Mesenchymal stem cell (in vitro differentiated cells and primary cell): Measurements from ENCODE around the gene DRP2.
"Not testable (repeated sequence)": the region's sequence is repeated elsewhere in the genome, so short reads cannot be mapped to it uniquely, and the experiment has no call there.

Source experiments
- DNase-seq: peaks from one replicate; pipeline ENCODE4 v3.0.0-alpha.2; 2013
- H2AFZ ChIP-seq: one replicate; pipeline ENCODE4 v1.6.1; 2013; ENCODE audit warnings: low read depth, mild to moderate bottlenecking, control low read depth, inconsistent platforms, low read length, moderate library complexity
- H2AK5ac ChIP-seq: 2 replicates; pipeline ENCODE4 v1.6.1; 2013; ENCODE audit warnings: low read length, moderate library complexity, mild to moderate bottlenecking, inconsistent platforms; ENCODE audit not compliant: severe bottlenecking
- H2BK120ac ChIP-seq: one replicate; pipeline ENCODE4 v1.6.1; 2013; ENCODE audit warnings: low read depth, mild to moderate bottlenecking, inconsistent platforms, low read length, moderate library complexity
- H2BK12ac ChIP-seq, 2 experiments: one replicate each; pipeline ENCODE4 v1.6.1; 2013; ENCODE audit warnings: inconsistent platforms in 2 of 2, low read length in 2 of 2, mild to moderate bottlenecking in 2 of 2, moderate library complexity in 2 of 2, control low read depth in 1 of 2
- H2BK15ac ChIP-seq: one replicate; pipeline ENCODE4 v1.6.1; 2013; ENCODE audit warnings: mild to moderate bottlenecking, low read depth, inconsistent platforms; ENCODE audit not compliant: poor library complexity, severe bottlenecking
- H2BK5ac ChIP-seq: 2 replicates; pipeline ENCODE4 v1.6.1; 2013; ENCODE audit warnings: low read depth, mild to moderate bottlenecking, low read length, control low read depth, inconsistent platforms; ENCODE audit not compliant: poor library complexity, severe bottlenecking
- H3K14ac ChIP-seq, 2 experiments: one replicate each; pipeline ENCODE4 v1.6.1; 2013; ENCODE audit warnings: inconsistent platforms in 2 of 2, low read length in 2 of 2, control low read depth in 1 of 2, mild to moderate bottlenecking in 1 of 2, moderate library complexity in 1 of 2
- H3K18ac ChIP-seq, 2 experiments: one replicate each; pipeline ENCODE4 v1.6.1; 2013; ENCODE audit warnings: inconsistent platforms in 2 of 2, low read length in 2 of 2, control low read depth in 1 of 2, low read depth in 1 of 2, mild to moderate bottlenecking in 1 of 2
- H3K23ac ChIP-seq, 2 experiments: one replicate each; pipeline ENCODE4 v1.6.1; 2013; ENCODE audit warnings: inconsistent platforms in 2 of 2, low read length in 2 of 2, mild to moderate bottlenecking in 2 of 2, moderate library complexity in 2 of 2, control low read depth in 1 of 2
- H3K27ac ChIP-seq: 2 replicates; pipeline ENCODE4 v1.5.1; 2013; ENCODE audit warnings: mild to moderate bottlenecking, moderate library complexity, low read length, control low read depth, inconsistent platforms; ENCODE audit not compliant: poor library complexity, severe bottlenecking
- H3K27me3 ChIP-seq, 2 experiments: 2 replicates each; pipeline versions ENCODE4 v1.6.1 to v1.7.0; 2013; ENCODE audit warnings: low read length in 2 of 2, mild to moderate bottlenecking in 2 of 2, moderate library complexity in 2 of 2, control low read depth in 1 of 2, inconsistent platforms in 1 of 2; ENCODE audit not compliant: control insufficient read depth in 1 of 2, insufficient read depth in 1 of 2
- H3K36me3 ChIP-seq, 2 experiments: 2 replicates each; pipeline versions ENCODE4 v1.6.1 to v1.7.0; 2013; ENCODE audit warnings: low read length in 2 of 2, control low read depth in 1 of 2, inconsistent platforms in 1 of 2, low read depth in 1 of 2, mild to moderate bottlenecking in 1 of 2; ENCODE audit not compliant: insufficient read depth in 2 of 2, control insufficient read depth in 1 of 2
- H3K4ac ChIP-seq, 2 experiments: one replicate each; pipeline ENCODE4 v1.6.1; 2013; ENCODE audit warnings: inconsistent platforms in 2 of 2, low read length in 2 of 2, mild to moderate bottlenecking in 2 of 2, moderate library complexity in 2 of 2, control low read depth in 1 of 2, low read depth in 1 of 2
- H3K4me1 ChIP-seq: 2 replicates; pipeline ENCODE4 v1.6.1; 2013; ENCODE audit warnings: low read depth, low read length, control low read depth; ENCODE audit not compliant: control insufficient read depth, insufficient read depth
- H3K4me2 ChIP-seq: 2 replicates; pipeline ENCODE4 v1.6.1; 2013; ENCODE audit warnings: low read length, mild to moderate bottlenecking, inconsistent platforms; ENCODE audit not compliant: poor library complexity, severe bottlenecking
- H3K4me3 ChIP-seq, 2 experiments: 2 replicates each; pipeline versions ENCODE4 v1.5.1 to v1.7.0; 2013; ENCODE audit warnings: low read length in 2 of 2, mild to moderate bottlenecking in 2 of 2, control low read depth in 1 of 2, low read depth in 1 of 2; ENCODE audit not compliant: insufficient read depth in 1 of 2
- H3K79me1 ChIP-seq: replicated peaks from 2 replicates; pipeline ENCODE4 v1.6.1; 2013; ENCODE audit warnings: mild to moderate bottlenecking, control low read depth, low read length, inconsistent platforms; ENCODE audit not compliant: poor library complexity, severe bottlenecking
- H3K9ac ChIP-seq: 2 replicates; pipeline ENCODE4 v1.7.0; 2013; ENCODE audit warnings: mild to moderate bottlenecking, low read length, moderate library complexity
- H3K9me3 ChIP-seq: 2 replicates; pipeline ENCODE4 v1.7.0; 2013; ENCODE audit warnings: mild to moderate bottlenecking, low read length; ENCODE audit not compliant: control insufficient read depth
- H4K8ac ChIP-seq: one replicate; pipeline ENCODE4 v1.6.1; 2013; ENCODE audit warnings: inconsistent platforms, mild to moderate bottlenecking, low read length, moderate library complexity
- H4K91ac ChIP-seq: one replicate; pipeline ENCODE4 v1.6.1; 2013; ENCODE audit warnings: mild to moderate bottlenecking, low read length, inconsistent platforms
- WGBS: methylation state at CpG from one replicate; pipeline ENCODE4 v1.1.7; 2013; ENCODE audit warnings: mixed read lengths; 5-methylcytosine and 5-hydroxymethylcytosine counted together

DRP2 gene

GRCh38 chrX:101187961-101188360 is 31.6 kb upstream of the DRP2 start:
- H2BK15ac ChIP-seq, H3K9me3 ChIP-seq, H2BK120ac ChIP-seq, DNase-seq, H4K8ac ChIP-seq, H3K23ac ChIP-seq, H3K36me3 ChIP-seq, H2AFZ ChIP-seq, H4K91ac ChIP-seq, H2AK5ac ChIP-seq, H2BK12ac ChIP-seq, H2BK5ac ChIP-seq, H3K27ac ChIP-seq, H3K4me2 ChIP-seq, H3K9ac ChIP-seq, H3K4ac ChIP-seq, H3K4me1 ChIP-seq, H3K18ac ChIP-seq, H3K79me1 ChIP-seq, H3K4me3 ChIP-seq, H3K27me3 ChIP-seq, H3K14ac ChIP-seq: not testable (repeated sequence)
- WGBS: 61% methylated on average over 3 of the region's 5 CpGs

- Histone ChIP-seq H3K4ac (no peak overlapping the region), H3K27ac (no peak overlapping the region), H4K91ac (no peak overlapping the region), H3K4me2 (no peak overlapping the region), H2BK15ac (no peak overlapping the region), H3K4me3 (peak overlapping the region in 1 of 2 experiments; percentile 58), H4K8ac (no peak overlapping the region), H2BK120ac (no peak overlapping the region), H3K4me1 (no peaks in the 10 kb centered on the region), H3K18ac (no peak overlapping the region), H3K79me1 (no peaks in the 10 kb centered on the region), H2AK5ac (no peak overlapping the region), H3K23ac (no peak overlapping the region), H3K9me3 (peaks cover 5% of the 10 kb centered on the region), H3K9ac (no peak overlapping the region), H3K14ac (no peak overlapping the region), H3K36me3 (no peaks in the 10 kb centered on the region), H3K27me3 (no peaks in the 10 kb centered on the region), H2AFZ (no peak overlapping the region), H2BK12ac (no peak overlapping the region), H2BK5ac (no peak overlapping the region)
- WGBS: 100% methylated on average over 1 of the region's 1 CpG
- DNase-seq: no peak
Measured at GRCh38 chrX:101190736-101191135, 28.9 kb upstream of the DRP2 start.

GRCh38 chrX:101191217-101191750 is 28.3 kb upstream of the DRP2 start:
- Histone ChIP-seq H2BK15ac (no peak overlapping the region), H3K27me3 (no peaks in the 10 kb centered on the region), H3K4me3 (peak overlapping the region; percentile 44 to 58), H3K27ac (no peak overlapping the region), H3K23ac (no peak overlapping the region), H2BK5ac (no peak overlapping the region), H2AFZ (no peak overlapping the region), H4K91ac (peak overlapping the region; percentile 7), H3K4me1 (no peaks in the 10 kb centered on the region), H2AK5ac (no peak overlapping the region), H3K79me1 (no peaks in the 10 kb centered on the region), H3K14ac (no peak overlapping the region), H3K9ac (peak overlapping the region; percentile 57), H3K4ac (no peak overlapping the region), H2BK120ac (no peak overlapping the region), H3K36me3 (no peaks in the 10 kb centered on the region), H3K18ac (peak overlapping the region in 1 of 2 experiments; percentile 11), H4K8ac (no peak overlapping the region), H3K4me2 (peak overlapping the region; percentile 61), H3K9me3 (peaks cover 5% of the 10 kb centered on the region), H2BK12ac (peak overlapping the region in 1 of 2 experiments; percentile 52)
- WGBS: 55% methylated on average over 16 of the region's 50 CpGs
- DNase-seq: no peak

GRCh38 chrX:101195442-101196173 is 24.0 kb upstream of the DRP2 start:
- peak; percentile 79 for DNase-seq
- H3K9me3 ChIP-seq: no peaks in the 10 kb centered on the region
- H3K79me1 ChIP-seq: no peaks in the 10 kb centered on the region
- H4K8ac ChIP-seq: no peak overlapping the region
- H3K18ac ChIP-seq: no peak overlapping the region
- no peak overlapping the region for H2BK120ac ChIP-seq
- H3K4me2 ChIP-seq: no peak overlapping the region
- no peak overlapping the region for H2AK5ac ChIP-seq
- no peak overlapping the region for H4K91ac ChIP-seq
- H3K4ac ChIP-seq: no peak overlapping the region
- no peak overlapping the region for H2BK12ac ChIP-seq
- no peak overlapping the region for H3K4me3 ChIP-seq
- 11% methylated on average over 1 of the region's 3 CpGs for WGBS
- no peak overlapping the region for H2BK5ac ChIP-seq
- H2AFZ ChIP-seq: no peak overlapping the region
- no peaks in the 10 kb centered on the region for H3K27me3 ChIP-seq
- no peak overlapping the region for H2BK15ac ChIP-seq
- no peaks in the 10 kb centered on the region for H3K36me3 ChIP-seq
- no peak overlapping the region for H3K9ac ChIP-seq
- no peak overlapping the region for H3K14ac ChIP-seq
- H3K4me1 ChIP-seq: no peaks in the 10 kb centered on the region
- no peak overlapping the region for H3K23ac ChIP-seq
- no peak overlapping the region for H3K27ac ChIP-seq
